ENCODE results near the gene PRXL2A. TPM values are rescaled to one million over a fixed set of nuclear protein-coding genes. Genes with fewer than 3 reads are reported as not detected.

PRXL2A gene
- total RNA-seq, 1 experiment from 2014 or later = 261 TPM

- no peak overlapping the region for H3K4me3 ChIP-seq
- no peaks in the 10 kb centered on the region for H3K36me3 ChIP-seq
- 0 out of 2 replicates have a peak, but pooled peaks cover 2% of the 10 kb centered on the region for H3K9me3 ChIP-seq (replicated peaks)
- H3K4me1 ChIP-seq = peaks cover 19% of the 10 kb centered on the region
- no peak overlapping the region for H3K27ac ChIP-seq
- no peak for DNase-seq
- no peaks in the 10 kb centered on the region for H3K27me3 ChIP-seq
Observed at GRCh38 chr10:80400136-80400804, 8.1 kb upstream of the PRXL2A start.

- H3K4me1 ChIP-seq = peaks cover 27% of the 10 kb centered on the region
- no peak for DNase-seq
- no peak overlapping the region for H3K4me3 ChIP-seq
- H3K27ac ChIP-seq = no peak overlapping the region
- no peaks in the 10 kb centered on the region for H3K9me3 ChIP-seq (replicated peaks)
- H3K36me3 ChIP-seq = no peaks in the 10 kb centered on the region
- no peaks in the 10 kb centered on the region for H3K27me3 ChIP-seq
Observed at GRCh38 chr10:80405035-80405434, 3.3 kb upstream of the PRXL2A start.

GRCh38 chr10:80405626-80406025 is 2.7 kb upstream of the PRXL2A start:
- DNase-seq = peak; percentile 54 to 81
- Histone ChIP-seq H3K36me3 (no peaks in the 10 kb centered on the region), H3K27me3 (no peaks in the 10 kb centered on the region), H3K4me1 (peaks cover 27% of the 10 kb centered on the region), H3K4me3 (no peak overlapping the region), H3K9me3 (replicated peaks) (no peaks in the 10 kb centered on the region), H3K27ac (no peak overlapping the region)

- Histone ChIP-seq H3K27ac (no peak overlapping the region), H3K4me3 (no peak overlapping the region), H3K27me3 (no peaks in the 10 kb centered on the region), H3K36me3 (no peaks in the 10 kb centered on the region), H3K9me3 (replicated peaks) (no peaks in the 10 kb centered on the region), H3K4me1 (peaks cover 29% of the 10 kb centered on the region)
- no peak for DNase-seq
Observed at GRCh38 chr10:80406204-80406603, 2.1 kb upstream of the PRXL2A start.

- peak; percentile 43 to 64 for DNase-seq
- peaks cover 46% of the 10 kb centered on the region for H3K4me1 ChIP-seq
- no peaks in the 10 kb centered on the region for H3K36me3 ChIP-seq
- H3K9me3 ChIP-seq (replicated peaks) = no peaks in the 10 kb centered on the region
- H3K4me3 ChIP-seq = peak overlapping the region; percentile 81
- peak overlapping the region; percentile 73 for H3K27ac ChIP-seq
- H3K27me3 ChIP-seq = no peaks in the 10 kb centered on the region
Observed at GRCh38 chr10:80407812-80408241, 524 bp upstream of the PRXL2A start.

- H3K9me3 ChIP-seq (replicated peaks) = no peaks in the 10 kb centered on the region
- no peaks in the 10 kb centered on the region for H3K36me3 ChIP-seq
- H3K4me1 ChIP-seq = peaks cover 49% of the 10 kb centered on the region
- peak overlapping the region; percentile 73 for H3K27ac ChIP-seq
- peak overlapping the region; percentile 81 for H3K4me3 ChIP-seq
- no peaks in the 10 kb centered on the region for H3K27me3 ChIP-seq
- DNase-seq = no peak
Observed at GRCh38 chr10:80409121-80409520, 770 bp downstream of the PRXL2A start.

- no peaks in the 10 kb centered on the region for H3K9me3 ChIP-seq (replicated peaks)
- H3K4me1 ChIP-seq = peaks cover 47% of the 10 kb centered on the region
- no peak overlapping the region; the same call in 1 of the 2 replicates for H3K27ac ChIP-seq
- DNase-seq = no peak
- H3K36me3 ChIP-seq = peaks cover 4% of the 10 kb centered on the region; the same call in 1 of the 2 replicates
- no peaks in the 10 kb centered on the region for H3K27me3 ChIP-seq
- H3K4me3 ChIP-seq = no peak overlapping the region
Observed at GRCh38 chr10:80410122-80410521, 1.8 kb downstream of the PRXL2A start.

GRCh38 chr10:80410578-80411145 is 2.3 kb downstream of the PRXL2A start:
- peaks cover 4% of the 10 kb centered on the region; the same call in 1 of the 2 replicates for H3K36me3 ChIP-seq
- no peaks in the 10 kb centered on the region for H3K27me3 ChIP-seq
- peak in 1 of 2 experiments; percentile 30 for DNase-seq
- H3K27ac ChIP-seq = peak overlapping the region; percentile 96
- no peaks in the 10 kb centered on the region for H3K9me3 ChIP-seq (replicated peaks)
- no peak overlapping the region for H3K4me3 ChIP-seq
- peaks cover 47% of the 10 kb centered on the region for H3K4me1 ChIP-seq

GRCh38 chr10:80411267-80411668 is 2.9 kb downstream of the PRXL2A start:
- DNase-seq = peak; percentile 90 to 94
- H3K9me3 ChIP-seq (replicated peaks) = no peaks in the 10 kb centered on the region
- peak overlapping the region; percentile 96 for H3K27ac ChIP-seq
- no peaks in the 10 kb centered on the region for H3K27me3 ChIP-seq
- peaks cover 4% of the 10 kb centered on the region; the same call in 1 of the 2 replicates for H3K36me3 ChIP-seq
- no peak overlapping the region for H3K4me3 ChIP-seq
- H3K4me1 ChIP-seq = peaks cover 48% of the 10 kb centered on the region

- H3K4me3 ChIP-seq = no peak overlapping the region
- H3K4me1 ChIP-seq = peaks cover 52% of the 10 kb centered on the region
- H3K27me3 ChIP-seq = no peaks in the 10 kb centered on the region
- DNase-seq = no peak
- peaks cover 4% of the 10 kb centered on the region; the same call in 1 of the 2 replicates for H3K36me3 ChIP-seq
- no peaks in the 10 kb centered on the region for H3K9me3 ChIP-seq (replicated peaks)
- peak overlapping the region; percentile 96 for H3K27ac ChIP-seq
Observed at GRCh38 chr10:80411681-80412220, 3.4 kb downstream of the PRXL2A start.

- H3K36me3 ChIP-seq = peaks cover 4% of the 10 kb centered on the region; the same call in 1 of the 2 replicates
- peaks cover 55% of the 10 kb centered on the region for H3K4me1 ChIP-seq
- DNase-seq = peak in 1 of 2 experiments; percentile 43
- no peaks in the 10 kb centered on the region for H3K27me3 ChIP-seq
- no peaks in the 10 kb centered on the region for H3K9me3 ChIP-seq (replicated peaks)
- H3K27ac ChIP-seq = peak overlapping the region; percentile 96
- H3K4me3 ChIP-seq = no peak overlapping the region
Observed at GRCh38 chr10:80412486-80412885, 4.1 kb downstream of the PRXL2A start.

- H3K4me1 ChIP-seq = peaks cover 56% of the 10 kb centered on the region
- peak overlapping the region; percentile 96 for H3K27ac ChIP-seq
- peak; percentile 98 to 99 for DNase-seq
Observed at GRCh38 chr10:80413271-80413996, 5.1 kb downstream of the PRXL2A start.

GRCh38 chr10:80414142-80414895 is 6.0 kb downstream of the PRXL2A start:
- peaks cover 58% of the 10 kb centered on the region for H3K4me1 ChIP-seq
- peak overlapping the region; percentile 57 for H3K4me3 ChIP-seq
- no peaks in the 10 kb centered on the region for H3K9me3 ChIP-seq (replicated peaks)
- H3K36me3 ChIP-seq = peaks cover 5% of the 10 kb centered on the region
- no peaks in the 10 kb centered on the region for H3K27me3 ChIP-seq
- peak; percentile 76 to 85 for DNase-seq
- H3K27ac ChIP-seq = peak overlapping the region; percentile 96

More at GRCh38 chr10:80413271-80413996, 5.1 kb downstream of the PRXL2A start:
- Histone ChIP-seq H3K4me3 (peak overlapping the region; percentile 57), H3K9me3 (replicated peaks) (no peaks in the 10 kb centered on the region), H3K27me3 (no peaks in the 10 kb centered on the region), H3K36me3 (peaks cover 4% of the 10 kb centered on the region; the same call in 1 of the 2 replicates)

Data from SJCRH30 (cell line).